Measurements from ENCODE around the gene PTTG1.
"Not testable (repeated sequence)": the region's sequence is repeated elsewhere in the genome, so short reads cannot be mapped to it uniquely, and the experiment has no call there.

PTTG1 gene

GRCh38 chr5:160432787-160433186, 11.1 kb downstream of the PTTG1 start:
- ChIA-PET POLR2A (interaction anchor here (0.5 kb wide), 1 partner anchor 10 kb away, joined by 7 read pairs; no protein-coding TSS in a partner anchor), CTCF (interaction anchor here (0.7 to 1.8 kb wide), 4 partner anchors 8 to 13 kb away, joined by 3 to 6 read pairs (median 3); no protein-coding TSS in a partner anchor)
- TF ChIP-seq CTCF (IDR thresholded peaks at IDR 0.05; ENCODE audit: control extremely low read depth, extremely low read depth, low read depth, missing control alignments), result no peak

GRCh38 chr5:160434022-160434531, 12.4 kb downstream of the PTTG1 start:
- POLR2A ChIA-PET, result no interaction called here
- DNase-seq (ENCODE audit: extremely low spot score), result peak; percentile 82
- TF ChIP-seq CTCF (IDR thresholded peaks at IDR 0.05; ENCODE audit: control extremely low read depth, extremely low read depth, low read depth, missing control alignments), result no peak
- CTCF ChIA-PET, result interaction anchor here (1.2 to 1.8 kb wide), 3 partner anchors 9 to 34 kb away, joined by 3 to 6 read pairs (median 5); no protein-coding TSS in a partner anchor

More at GRCh38 chr5:160432787-160433186, 11.1 kb downstream of the PTTG1 start:
- DNase-seq (ENCODE audit: extremely low spot score), result no peak

GRCh38 chr5:160435532-160435931, 13.9 kb downstream of the PTTG1 start:
- TF ChIP-seq CTCF (IDR thresholded peaks at IDR 0.05; ENCODE audit: control extremely low read depth, extremely low read depth, low read depth, missing control alignments), result no peak
- CTCF ChIA-PET, result interaction anchor here (0.8 to 1.4 kb wide), 10 partner anchors 11 to 74 kb away, joined by 3 to 8 read pairs (median 4); no protein-coding TSS in a partner anchor

GRCh38 chr5:160436017-160436416, 14.4 kb downstream of the PTTG1 start:
- ChIA-PET POLR2A (no interaction called here), CTCF (interaction anchor here (0.8 to 1.4 kb wide), 10 partner anchors 11 to 74 kb away, joined by 3 to 8 read pairs (median 4); no protein-coding TSS in a partner anchor)
- no peak for TF ChIP-seq CTCF (IDR thresholded peaks at IDR 0.05; ENCODE audit: control extremely low read depth, extremely low read depth, low read depth, missing control alignments)
- DNase-seq (ENCODE audit: extremely low spot score), result no peak

More at GRCh38 chr5:160435532-160435931, 13.9 kb downstream of the PTTG1 start:
- DNase-seq (ENCODE audit: extremely low spot score), result no peak
- POLR2A ChIA-PET, result interaction anchor here (0.8 kb wide), 1 partner anchor 29 kb away, joined by 3 read pairs; no protein-coding TSS in a partner anchor

GRCh38 chr5:160436661-160437060, 15.0 kb downstream of the PTTG1 start:
- POLR2A ChIA-PET; DNase-seq (ENCODE audit: extremely low spot score): not testable (repeated sequence)
- CTCF ChIA-PET, result interaction anchor here (0.9 to 7.7 kb wide), 7 partner anchors 13 to 70 kb away, joined by 4 to 232 read pairs (median 48); partner anchors contain the start of genes PTTG1 and SLU7

GRCh38 chr5:160437271-160437670, 15.6 kb downstream of the PTTG1 start:
- ChIA-PET POLR2A (interaction anchor here (4.8 kb wide), 1 partner anchor 31 kb away, joined by 31 read pairs; no protein-coding TSS in a partner anchor), CTCF (interaction anchor here (0.8 to 7.7 kb wide), 13 partner anchors 14 to 1107 kb away, joined by 3 to 232 read pairs (median 28); partner anchors contain the start of genes PTTG1 and SLU7)
- no peak for DNase-seq (ENCODE audit: extremely low spot score)

More at GRCh38 chr5:160437271-160437670, 15.6 kb downstream of the PTTG1 start:
- no peak for TF ChIP-seq CTCF (IDR thresholded peaks at IDR 0.05; ENCODE audit: control extremely low read depth, extremely low read depth, low read depth, missing control alignments)
